IPS DF 4.7 (cell line): ENCODE data around the gene FCRL2.
A peak's percentile ranks its signal among the peaks of the same experiment; 100 is the strongest.

Source experiments
- DNase-seq: peaks from one replicate; pipeline ENCODE4 v3.0.0-alpha.2; 2013; ENCODE audit warnings: low spot score; ENCODE audit errors: extremely low read depth

FCRL2 gene, protein sequence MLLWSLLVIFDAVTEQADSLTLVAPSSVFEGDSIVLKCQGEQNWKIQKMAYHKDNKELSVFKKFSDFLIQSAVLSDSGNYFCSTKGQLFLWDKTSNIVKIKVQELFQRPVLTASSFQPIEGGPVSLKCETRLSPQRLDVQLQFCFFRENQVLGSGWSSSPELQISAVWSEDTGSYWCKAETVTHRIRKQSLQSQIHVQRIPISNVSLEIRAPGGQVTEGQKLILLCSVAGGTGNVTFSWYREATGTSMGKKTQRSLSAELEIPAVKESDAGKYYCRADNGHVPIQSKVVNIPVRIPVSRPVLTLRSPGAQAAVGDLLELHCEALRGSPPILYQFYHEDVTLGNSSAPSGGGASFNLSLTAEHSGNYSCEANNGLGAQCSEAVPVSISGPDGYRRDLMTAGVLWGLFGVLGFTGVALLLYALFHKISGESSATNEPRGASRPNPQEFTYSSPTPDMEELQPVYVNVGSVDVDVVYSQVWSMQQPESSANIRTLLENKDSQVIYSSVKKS

DNA sequence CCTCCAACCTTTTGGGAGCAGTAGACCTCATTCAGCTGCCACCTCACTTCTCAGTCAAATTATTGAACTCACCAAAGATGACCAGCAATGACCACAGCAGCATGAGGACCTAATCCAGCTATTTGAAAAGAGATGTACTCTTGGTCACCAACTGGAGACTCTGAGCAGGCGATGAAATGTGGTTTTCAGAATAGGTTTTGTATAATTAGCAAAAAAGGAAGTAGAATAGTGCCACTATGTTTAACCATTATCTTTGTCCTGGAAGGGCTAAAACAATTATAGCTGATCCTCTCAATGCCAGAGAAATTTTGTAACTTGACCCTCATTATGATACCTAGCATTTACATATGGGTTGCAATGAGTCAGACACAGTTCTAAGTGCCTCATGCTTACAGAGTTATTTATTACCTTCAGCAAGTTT lies at the start of gene FCRL2:
TSS of gene FCRL2 (minus strand) at position 162 of the 421 bp plus-strand sequence. CDS start at position 103, 59 bp downstream.
- no peak for DNase-seq

DNA sequence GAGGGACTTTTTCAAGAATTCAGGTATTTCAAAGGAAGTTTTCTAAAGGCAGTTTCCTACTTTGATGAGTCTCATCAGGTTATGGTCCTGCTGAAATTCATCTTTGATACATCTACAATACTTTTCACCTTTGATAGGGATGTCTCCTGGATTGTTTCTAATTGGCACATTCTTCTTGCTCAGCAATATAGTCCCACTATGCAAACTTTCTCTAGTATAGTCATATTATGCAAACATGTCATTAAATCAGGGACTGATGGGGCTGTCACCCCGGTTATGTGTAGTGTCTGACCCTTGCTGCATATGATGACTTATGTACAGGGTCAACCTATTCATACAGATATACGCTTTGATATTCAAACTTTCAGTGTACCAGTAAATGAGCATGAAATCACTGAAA lies 43.4 kb upstream of the FCRL2 start:
- DNase-seq: no peak

DNA sequence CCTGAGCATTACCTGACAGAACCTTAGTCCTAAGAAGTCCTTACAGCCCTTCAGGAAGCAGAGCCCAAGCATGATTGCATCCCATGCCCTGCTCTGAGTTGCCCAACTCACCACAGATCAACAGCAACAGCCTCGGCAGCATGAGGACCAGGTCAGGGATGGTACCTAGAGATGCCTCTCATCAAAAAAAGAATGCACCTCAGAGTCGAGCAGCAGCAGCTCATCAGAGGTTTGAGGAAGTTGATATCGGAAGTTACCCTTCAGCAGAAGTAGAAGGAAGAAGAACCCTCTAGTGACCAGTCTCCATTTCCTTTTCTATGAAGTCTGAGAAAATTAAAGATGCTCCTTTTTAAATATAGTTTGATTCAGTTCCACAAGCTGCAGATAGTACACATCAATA lies 43.0 kb upstream of the FCRL2 start, which contains the start of gene FCRL1:
TSS of gene FCRL1 (minus strand) at position 225 of the 400 bp plus-strand sequence. CDS start at position 142, 83 bp downstream.
- no peak for DNase-seq

DNA sequence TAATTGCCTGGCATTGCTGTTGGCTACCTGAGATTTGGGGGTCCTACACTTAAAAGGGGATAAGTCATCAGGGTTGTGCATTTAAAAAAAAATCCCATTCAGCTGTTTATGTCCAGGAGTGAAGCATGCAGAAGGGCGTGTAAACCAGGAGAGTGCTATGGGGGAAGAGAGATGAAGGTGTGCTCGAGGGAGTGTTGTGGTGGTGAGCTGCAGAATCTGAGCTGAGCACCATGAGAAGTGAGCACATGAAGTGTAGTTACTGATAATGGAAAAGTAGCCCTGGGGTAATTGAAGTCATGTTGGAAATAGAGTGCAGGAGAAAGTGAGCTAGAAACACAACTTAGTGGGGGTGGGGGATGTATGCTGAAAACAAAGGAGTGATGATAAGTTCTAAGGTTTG lies 42.3 kb upstream of the FCRL2 start:
- no peak for DNase-seq

DNA sequence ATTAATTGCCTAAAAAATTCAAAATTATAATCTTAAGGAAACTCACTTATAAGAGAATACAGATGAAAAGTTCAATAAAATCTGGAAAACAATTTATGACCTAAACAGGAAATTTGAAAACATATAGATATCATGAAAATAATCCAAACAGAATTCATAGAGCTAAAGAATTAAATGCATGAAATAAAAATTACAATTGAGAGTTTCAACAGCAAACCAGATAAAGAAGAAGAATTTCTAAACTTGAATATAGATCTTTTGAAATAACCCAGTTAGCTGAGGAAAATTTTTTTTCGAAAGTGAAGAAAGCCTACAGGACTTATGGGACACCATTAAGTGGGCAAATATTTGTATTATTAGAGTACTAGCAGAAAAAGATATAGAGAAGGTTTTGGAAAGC lies 36.3 kb upstream of the FCRL2 start:
- no peak for DNase-seq

DNA sequence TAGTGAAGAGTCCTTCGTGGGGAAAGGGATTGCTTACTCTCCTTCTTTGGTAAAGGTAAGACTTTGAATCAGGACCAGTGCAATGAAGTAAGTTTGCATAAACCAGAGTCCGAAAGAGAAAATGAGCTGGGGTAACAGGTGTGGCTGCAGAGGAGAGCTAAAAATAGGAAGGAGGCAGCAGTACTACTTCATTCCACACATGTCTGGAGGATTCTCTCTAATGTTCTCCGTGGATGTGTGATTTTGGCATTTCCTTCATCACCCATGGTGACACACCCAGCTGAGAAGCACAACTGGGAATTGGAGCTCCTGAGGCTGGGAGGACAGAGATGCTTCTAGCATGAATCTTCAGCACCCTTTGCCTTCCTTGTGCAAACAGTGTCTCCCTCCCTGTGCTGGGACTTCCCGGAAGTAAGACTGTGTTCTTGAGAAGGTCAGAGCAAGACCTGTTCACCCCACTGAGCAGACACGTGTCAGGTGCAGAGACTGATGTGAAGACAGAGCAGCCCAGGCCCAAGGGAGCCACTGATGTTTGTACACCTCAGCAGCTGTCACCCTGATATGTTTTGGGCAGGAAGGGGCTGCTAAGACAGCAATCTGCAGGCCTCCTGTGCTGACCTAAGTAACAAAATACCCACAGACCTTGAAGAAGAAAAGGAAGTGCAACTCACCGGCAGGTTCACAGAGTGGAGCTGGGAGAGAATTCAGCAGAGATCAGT lies 29.7 kb upstream of the FCRL2 start:
- DNase-seq: no peak

DNA sequence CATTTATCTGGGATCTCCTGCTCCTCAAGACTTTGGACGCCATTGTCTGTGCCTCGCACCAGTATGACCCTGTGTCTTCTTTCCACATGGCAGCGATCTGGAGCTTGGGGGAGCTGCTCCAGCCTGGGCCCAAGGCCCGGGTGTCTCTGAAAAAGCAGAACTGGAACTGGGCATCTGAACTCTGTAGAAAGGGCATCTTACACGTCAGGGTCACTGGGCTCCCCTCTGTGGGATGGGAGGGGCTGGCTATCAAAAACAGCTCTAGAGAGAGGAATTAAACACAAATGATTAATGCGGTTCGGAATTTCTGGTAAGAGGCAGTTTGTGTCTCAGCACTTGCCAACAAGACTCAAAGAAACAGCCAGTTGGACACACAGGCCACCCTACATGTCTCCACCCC lies 26.9 kb upstream of the FCRL2 start:
- no peak for DNase-seq

DNA sequence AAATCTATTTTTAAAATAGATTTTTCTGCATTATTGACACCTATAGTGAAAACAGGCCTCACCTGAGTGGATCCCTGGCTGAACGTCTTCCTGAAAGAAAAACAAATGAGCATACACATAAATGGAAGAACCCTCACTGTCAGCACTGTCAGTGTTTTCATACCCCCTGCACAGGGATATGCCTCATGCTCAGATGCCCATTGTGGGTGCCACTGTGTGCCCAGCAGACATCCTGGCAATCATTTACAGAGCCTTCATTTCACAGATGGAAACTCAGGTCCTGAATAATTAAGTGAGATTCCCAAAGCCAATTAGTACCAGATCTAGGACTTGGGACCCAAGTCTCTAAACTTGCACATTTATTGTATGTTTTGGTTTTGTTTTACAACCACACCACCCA lies 23.1 kb upstream of the FCRL2 start:
- no peak for DNase-seq

DNA sequence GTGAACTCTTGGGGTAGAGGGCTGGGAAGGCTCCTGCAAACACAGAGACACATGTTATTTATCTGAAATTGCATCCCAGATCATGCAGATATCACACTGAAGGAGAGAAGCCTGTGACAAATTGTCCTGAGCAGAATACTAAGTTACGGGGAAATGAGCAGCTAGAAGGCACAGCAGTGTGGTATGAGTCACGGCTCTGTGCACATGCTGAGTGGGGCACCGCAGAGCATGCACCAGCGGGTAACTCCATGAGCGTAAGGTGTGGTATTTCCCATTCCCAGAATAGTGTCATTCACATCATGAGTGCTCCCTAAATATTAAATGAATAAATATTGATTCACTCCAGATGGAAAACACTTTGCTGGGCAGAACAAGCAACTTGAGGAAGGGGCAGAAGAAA lies 21.3 kb upstream of the FCRL2 start:
- no peak for DNase-seq

DNA sequence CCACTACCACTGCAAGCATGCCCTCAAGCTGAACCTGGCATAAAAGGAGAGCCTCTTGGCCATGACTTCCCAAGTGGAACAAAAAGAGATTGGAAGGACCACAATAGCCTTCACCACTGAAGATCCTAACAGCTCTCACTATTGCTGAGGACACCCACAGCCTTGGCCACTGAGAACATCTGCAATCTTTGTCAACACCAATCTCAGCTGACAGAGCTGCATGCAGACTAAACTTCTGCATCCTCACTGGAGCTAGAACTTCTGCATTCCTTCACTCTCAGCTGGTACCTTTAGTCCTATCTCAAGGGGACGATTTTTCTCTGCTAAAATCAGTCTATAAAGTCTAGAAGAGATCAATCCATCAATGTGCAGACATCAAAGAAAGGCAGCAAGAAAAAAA lies 8.3 kb upstream of the FCRL2 start:
- no peak for DNase-seq

DNA sequence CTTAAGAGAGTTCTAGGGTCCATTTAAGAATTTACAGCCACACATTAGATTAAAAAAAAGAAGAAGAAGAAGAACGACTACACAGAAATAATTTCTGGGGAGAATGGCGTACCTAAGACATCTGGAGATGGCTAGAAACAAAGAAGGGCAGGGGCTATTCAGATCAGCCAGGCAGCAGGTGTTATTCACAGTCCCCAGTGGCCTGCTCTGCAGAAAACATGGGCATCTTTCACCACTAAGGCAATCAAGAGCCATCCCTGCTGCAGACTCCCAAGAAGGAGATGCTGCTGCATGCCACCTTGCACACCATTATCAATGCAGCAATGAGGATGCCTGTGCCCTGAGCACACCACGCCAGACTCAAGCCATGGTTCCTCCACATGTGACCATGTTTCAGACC lies 7.9 kb upstream of the FCRL2 start:
- DNase-seq: no peak

DNA sequence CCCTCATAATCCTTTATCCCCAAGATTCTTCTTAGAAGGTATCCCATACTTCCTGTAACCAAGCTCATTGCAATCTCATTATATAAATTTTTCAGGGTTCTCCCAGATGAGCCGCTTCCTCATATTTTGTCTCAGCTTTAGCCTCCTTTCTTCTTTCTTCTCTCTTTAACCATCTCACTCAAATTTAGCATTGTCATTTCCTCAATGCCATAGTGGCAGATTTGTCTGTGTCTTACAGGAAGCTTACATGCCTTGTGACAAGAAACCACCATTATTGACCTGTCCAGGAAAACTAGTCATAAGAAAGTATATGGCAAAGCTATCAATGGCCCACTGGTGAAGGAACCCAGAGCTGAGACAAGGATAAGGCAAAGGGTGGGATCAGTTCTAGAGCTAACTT lies 6.0 kb upstream of the FCRL2 start:
- no peak for DNase-seq

DNA sequence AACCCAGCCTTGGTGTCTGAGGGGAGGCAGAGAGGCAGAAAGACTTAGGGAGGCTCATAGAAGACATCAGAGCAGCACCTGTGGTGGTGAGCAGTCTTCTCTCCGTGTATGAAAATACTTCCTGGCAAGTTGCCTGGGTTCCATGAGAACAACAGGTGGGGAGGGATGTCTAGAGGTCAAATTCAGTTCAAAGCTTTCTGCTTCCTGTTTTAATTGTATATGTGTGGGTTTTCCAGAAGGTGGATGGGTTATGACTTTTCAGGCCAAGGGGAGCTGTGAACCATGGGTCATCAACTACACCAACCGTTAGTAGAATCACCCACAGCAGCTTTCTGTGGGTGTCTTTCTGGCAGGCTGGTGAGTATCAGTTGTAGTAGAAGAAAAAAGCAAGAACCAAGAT lies 4.1 kb upstream of the FCRL2 start:
- no peak for DNase-seq

DNA sequence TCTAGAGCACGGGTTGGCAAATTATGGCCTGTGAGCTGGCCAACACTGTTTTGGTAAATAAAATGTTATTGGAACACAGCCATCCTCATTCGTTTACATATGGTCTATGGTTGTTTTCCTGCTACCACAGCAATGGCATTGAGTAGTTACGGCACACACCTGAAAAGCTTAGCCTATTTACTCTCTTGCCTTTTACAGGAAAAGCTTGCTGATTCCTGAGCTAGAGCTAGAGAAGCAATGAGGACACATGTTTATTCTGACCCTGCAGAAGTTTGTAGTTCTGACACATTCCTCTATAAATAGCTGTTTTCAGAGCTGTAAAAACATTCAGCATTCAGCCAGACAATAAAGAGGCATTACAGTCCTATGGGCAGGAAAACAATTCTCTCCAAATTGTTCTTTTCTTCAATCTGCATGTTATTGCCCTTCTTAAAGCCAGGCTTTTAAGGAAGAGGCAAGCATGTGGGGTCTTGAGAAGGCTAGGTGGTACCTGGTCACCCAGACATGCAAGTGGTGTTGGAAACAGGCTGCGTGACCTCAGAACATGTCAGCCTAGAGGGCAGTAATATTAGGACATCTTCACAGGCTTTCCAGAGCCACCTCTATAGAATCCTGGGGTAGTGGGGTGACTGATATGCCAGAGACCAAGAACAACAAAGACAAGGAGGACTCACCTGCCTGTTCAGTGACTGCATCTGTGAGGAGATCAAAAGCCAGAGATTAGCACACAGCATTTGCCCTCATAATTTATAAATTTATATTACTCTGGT lies 1.6 kb downstream of the FCRL2 start:
- DNase-seq: no peak

DNA sequence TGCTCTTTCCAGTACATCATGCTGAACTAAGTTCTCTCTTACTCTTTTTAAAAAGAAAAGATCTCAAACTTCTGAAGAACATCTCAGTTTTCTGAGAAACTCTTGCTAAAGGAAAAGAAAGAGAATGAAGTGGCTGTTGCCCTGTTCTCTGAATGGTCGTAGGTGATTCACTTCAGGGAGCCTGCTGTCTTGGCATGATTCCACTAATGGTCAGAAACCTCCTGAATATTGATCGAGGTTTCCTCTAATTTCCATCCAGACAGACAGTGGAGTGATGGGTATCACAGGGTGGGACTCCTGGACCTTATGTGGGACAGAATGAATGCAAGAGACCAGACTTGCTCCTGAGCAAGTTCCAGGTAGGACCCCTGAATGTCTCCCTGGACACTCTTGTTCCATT lies 2.5 kb downstream of the FCRL2 start:
- DNase-seq: no peak

DNA sequence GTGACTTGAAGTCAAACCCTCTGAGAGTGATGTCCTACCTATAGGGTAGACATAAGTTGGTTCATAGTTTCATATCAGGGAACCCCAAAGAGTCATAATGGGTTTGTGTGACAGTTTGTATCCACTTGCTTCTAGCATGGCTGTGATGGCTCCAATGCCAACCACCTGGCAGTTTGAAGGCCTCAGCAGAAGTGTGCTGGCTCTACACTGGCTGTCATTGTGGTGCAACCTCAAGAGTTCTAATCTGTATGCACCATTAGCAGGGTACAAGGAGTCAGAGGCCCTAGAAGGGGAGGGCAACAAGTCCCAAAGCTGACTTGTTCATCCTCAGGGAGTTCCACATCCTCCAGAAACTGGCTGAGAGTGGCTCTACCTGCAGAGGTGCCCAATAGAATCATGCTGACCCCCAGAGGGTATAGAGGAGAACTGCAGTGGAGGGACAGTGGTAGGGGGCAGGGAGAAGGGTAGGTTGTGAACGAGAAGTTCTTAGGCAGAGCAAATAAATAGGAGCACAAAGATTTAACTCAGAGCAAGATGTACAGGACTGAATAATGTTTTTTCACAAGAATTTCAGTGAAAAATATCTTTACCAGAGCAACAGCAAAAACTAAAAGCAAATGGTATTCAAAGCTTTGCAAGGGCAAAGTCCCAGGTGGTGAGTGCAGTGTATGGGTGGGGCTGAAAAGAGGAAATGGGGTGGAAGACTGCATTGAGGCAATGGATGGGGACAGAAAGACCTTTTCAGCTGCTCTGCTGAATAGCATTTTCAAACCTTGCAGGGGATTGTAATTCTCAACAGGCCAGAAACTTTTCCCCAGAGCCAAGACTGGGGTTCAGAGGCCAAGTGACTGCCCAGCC lies 3.2 kb downstream of the FCRL2 start:
- DNase-seq: peak; percentile 33

DNA sequence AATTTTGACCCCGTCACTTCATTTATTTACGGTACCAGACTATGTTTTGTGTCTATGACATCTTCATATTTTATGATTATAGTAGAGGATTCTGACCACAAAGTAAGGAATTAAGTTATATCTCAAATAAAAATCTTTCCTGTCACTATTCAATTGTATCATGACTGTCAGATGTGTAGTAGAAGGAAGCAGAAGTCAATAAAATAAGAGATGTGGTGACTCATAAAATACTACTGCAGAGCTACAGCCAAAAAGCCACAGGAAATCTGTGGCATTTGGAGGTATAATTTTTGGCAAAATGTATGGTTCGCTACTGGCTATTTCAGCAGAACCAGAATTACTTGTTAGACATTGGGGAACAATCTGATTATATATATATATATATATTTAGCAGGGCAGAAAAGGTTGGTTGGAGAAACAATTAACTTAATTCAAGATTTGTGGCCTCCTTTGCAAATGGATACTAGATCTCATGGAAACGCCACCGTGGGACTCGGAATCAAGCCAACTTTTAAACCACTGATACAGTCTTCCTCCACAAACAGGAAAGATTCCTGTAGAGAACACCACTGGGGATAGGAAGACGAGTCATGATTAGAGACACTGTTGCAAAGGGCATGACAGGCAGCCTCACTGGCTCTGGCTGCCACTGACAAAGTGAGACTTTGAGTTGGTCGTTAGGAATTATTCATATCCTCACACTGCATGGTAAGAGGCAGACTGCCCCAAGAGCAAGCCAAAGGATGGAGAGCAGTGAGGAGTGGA lies 5.1 kb downstream of the FCRL2 start:
- DNase-seq: no peak

DNA sequence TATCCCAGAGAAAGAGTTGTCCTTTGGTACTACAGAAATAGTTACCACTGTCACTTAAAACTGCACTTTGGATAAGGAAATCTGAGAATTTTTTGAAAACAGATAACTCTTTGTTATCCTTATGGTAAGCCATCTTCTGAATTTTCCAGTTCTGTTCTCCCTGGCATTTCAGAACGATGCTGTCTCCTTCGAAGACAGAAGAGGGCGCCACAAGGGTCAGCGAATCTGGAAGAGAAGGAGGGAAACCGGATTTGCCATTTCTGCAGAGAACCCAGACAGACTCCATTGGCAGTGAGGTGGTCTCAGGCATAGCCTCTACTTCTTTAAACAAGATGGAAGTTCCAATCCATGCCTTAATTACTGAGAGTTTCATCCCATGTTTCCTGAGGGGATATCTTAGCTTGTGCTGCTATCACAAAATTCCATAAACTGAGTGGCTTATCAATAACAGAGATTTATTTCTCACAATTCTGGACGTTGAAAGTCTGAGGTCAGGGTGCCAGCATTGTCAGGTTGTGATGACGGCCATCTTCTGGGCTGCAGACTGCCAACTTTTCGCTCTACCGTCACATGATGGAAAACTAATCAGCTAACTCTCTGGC lies 6.4 kb downstream of the FCRL2 start:
- DNase-seq: peak; percentile 41

DNA sequence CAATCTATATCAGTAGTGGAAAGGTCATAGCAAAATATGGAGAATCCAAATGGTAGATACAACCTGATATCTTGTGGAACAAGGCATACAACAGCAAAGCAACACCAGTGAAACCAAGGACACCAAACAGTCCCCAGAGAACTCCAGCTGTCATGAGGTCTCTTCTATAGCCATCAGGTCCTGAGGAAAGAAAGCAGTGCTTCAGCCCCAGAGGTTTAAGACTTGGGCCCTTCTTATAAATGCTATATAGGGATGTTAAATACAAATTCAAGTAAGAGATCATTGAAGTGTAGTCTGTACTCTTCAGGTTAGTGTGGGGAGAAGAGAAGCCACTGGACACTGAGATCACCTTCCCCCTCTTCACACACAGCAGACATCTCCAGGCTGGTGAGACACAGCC lies 10.1 kb downstream of the FCRL2 start:
- DNase-seq: no peak

DNA sequence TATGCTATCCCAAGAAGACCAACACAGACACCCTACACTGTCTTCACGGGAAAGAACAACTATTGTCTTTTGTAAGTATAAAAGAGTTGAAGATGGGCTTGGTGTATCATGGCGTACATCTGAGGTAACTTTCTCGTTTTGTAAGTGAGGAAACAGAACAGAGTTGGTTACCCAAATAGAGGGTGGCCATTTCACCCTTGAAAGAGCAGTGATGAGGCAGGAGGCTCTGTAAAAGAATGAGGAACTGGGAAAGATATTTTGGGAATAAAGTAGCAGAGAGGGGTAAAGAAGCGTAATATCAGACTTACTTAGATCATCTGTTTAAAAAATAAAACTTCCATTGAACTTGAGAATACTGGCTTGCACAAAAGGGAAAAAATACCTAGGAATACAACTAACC lies 18.9 kb downstream of the FCRL2 start:
- DNase-seq: no peak
